Panc1 (cell line): ENCODE data around the gene SLC5A2. TPM values are rescaled to one million over a fixed set of nuclear protein-coding genes. Genes with fewer than 3 reads are reported as not detected.

Experiments
- ATAC-seq: fragments of 200-7000 bp; cut with Tn5 transposase; 2 replicates; pipeline ENCODE4 v1.9.1; 2020; ENCODE audit warnings: mild to moderate bottlenecking, moderate library complexity
- BruUV-seq: library from RNA; stranded (reverse); fragments of 400-500 nt; replicated peaks from 2 replicates; lab custom pipeline; 2021; lab: Mats Ljungman, UMichigan
- CTCF ChIA-PET: fragments of 300-600 bp; sonication (Branson Sonifier 250); formaldehyde crosslinking; loops from one replicate; lab custom pipeline; 2022; ENCODE audit warnings: antibody characterized with exemption; lab: Charles Lee
- POLR2A ChIA-PET: fragments of 300-600 bp; sonication (Branson Sonifier 250); formaldehyde crosslinking; loops from one replicate; lab custom pipeline; 2022; ENCODE audit warnings: antibody characterized with exemption; lab: Charles Lee
- DNase-seq: peaks from one replicate; pipeline ENCODE4 v3.0.0-alpha.2; 2010; ENCODE audit warnings: low read depth, low spot score
- H3K27ac ChIP-seq: 2 replicates; pipeline ENCODE4 v1.5.1; 2011; ENCODE audit warnings: mild to moderate bottlenecking, low read length, inconsistent platforms
- H3K27me3 ChIP-seq: fragments of 200-500 bp; sonication (Bioruptor generic); 2 replicates; pipeline ENCODE4 v1.6.0; 2014; ENCODE audit warnings: low read length, inconsistent platforms; ENCODE audit not compliant: control insufficient read depth, insufficient read depth
- H3K36me3 ChIP-seq: fragments of 200-500 bp; sonication (Bioruptor generic); 2 replicates; pipeline ENCODE4 v1.5.1; 2014; ENCODE audit warnings: inconsistent platforms, mild to moderate bottlenecking, low read length, moderate library complexity; ENCODE audit not compliant: control insufficient read depth, insufficient read depth
- H3K4me1 ChIP-seq: 2 replicates; pipeline ENCODE4 v1.5.1; 2011; ENCODE audit warnings: inconsistent platforms, mild to moderate bottlenecking, low read length, moderate library complexity; ENCODE audit not compliant: control insufficient read depth, insufficient read depth
- H3K4me3 ChIP-seq, 2 experiments: 2 replicates each; pipeline ENCODE4 v1.5.1; 2011 to 2012; ENCODE audit warnings: low read depth in 2 of 2, low read length in 2 of 2, mild to moderate bottlenecking in 2 of 2, inconsistent platforms in 1 of 2, moderate library complexity in 1 of 2
- H3K9me3 ChIP-seq: fragments of 200-500 bp; sonication (Bioruptor generic); 2 replicates; pipeline ENCODE4 v1.5.1; 2014; ENCODE audit warnings: low read depth, mild to moderate bottlenecking, inconsistent platforms, low read length, moderate library complexity; ENCODE audit not compliant: control insufficient read depth, insufficient read depth
- POLR2AphosphoS5 ChIP-seq: IDR thresholded peaks from 2 replicates; pipeline ENCODE4 v1.6.1; 2012; ENCODE audit warnings: mild to moderate bottlenecking, low read depth, low read length, moderate library complexity
- REST ChIP-seq, 2 experiments: IDR thresholded peaks; 2 replicates each; pipeline ENCODE4 v1.6.1; 2011 to 2012; ENCODE audit warnings: low read depth in 2 of 2, control low read depth in 1 of 2, low read length in 1 of 2, mild to moderate bottlenecking in 1 of 2, moderate library complexity in 1 of 2; ENCODE audit not compliant: insufficient read depth in 1 of 2
- SIN3A ChIP-seq: IDR thresholded peaks from 2 replicates; pipeline ENCODE4 v1.6.1; 2012; ENCODE audit warnings: low read depth, mild to moderate bottlenecking, low read length, moderate library complexity, borderline replicate concordance; ENCODE audit not compliant: insufficient read depth
- TCF7L2 ChIP-seq: IDR thresholded peaks from 2 replicates; pipeline ENCODE4 v1.6.1; 2011; ENCODE audit warnings: mild to moderate bottlenecking, low read depth, low read length, inconsistent platforms
- in situ Hi-C: cut with HindIII; loops from 2 replicates; pipeline ENCODE4 v1.10.0; 2016; ENCODE audit warnings: low sequenced_read_pairs, low pct_unique_long_range_greater_than_20kb
- intact Hi-C: fragments of 100-400 bp; cut with micrococcal nuclease; formaldehyde crosslinking; loops from one replicate; pipeline ENCODE4 v1.10.0; 2022; ENCODE audit not compliant: unreplicated experiment
- total RNA-seq: library from RNA; stranded (reverse); gene quantifications from one replicate; pipeline ENCODE4 v1.2.1, GENCODE V29; 2021; ENCODE audit not compliant: unreplicated experiment
- TF ChIP-seq, protein P1 (sequence below): fragments of 450-650 bp; IDR thresholded peaks from 2 replicates; pipeline ENCODE4 v1.5.1; 2017; ENCODE audit warnings: mild to moderate bottlenecking

Gene SLC5A2
- total RNA-seq, 1 experiment from 2014 or later = 0.15 TPM

DNA sequence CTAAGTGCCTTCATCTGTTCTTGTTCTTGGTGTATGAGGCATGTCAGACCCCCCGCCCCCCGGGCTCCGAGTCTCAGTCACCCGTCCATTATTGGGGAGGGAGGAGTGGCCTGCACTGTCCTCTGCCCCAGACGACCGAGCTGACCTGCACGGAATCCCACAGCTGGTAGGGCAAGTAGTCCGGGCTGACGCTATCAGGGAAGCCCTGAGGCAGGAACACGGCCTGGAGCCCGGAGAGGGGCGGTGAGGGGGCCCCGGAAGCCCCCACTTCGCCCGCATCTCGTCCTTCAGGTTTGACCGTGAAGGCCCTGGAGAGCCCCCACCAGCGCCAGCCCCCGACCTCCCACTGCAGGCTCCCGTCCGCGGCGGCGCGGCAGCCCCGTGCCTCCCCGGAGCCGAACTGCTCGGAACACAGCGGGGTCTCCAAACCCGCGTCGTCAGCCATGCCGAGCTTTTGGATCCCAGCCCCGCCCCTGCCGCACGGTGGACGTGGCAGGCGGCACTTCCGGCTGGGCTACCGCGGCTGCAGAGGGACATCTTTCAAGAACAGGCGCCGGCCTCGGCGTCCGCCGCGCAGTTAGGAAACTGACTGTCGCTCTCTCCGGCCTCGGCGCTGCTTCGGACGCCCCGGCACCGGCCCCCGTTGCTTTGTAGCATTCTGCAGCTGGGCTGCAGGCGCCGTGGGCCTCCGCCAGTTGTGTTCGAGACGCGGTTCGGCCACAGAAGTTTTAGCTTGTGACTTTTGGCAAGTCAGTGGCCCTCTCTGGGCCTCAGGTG is 25.2 kb downstream of the SLC5A2 start, which contains the start of gene RUSF1:
RUSF1 (minus strand) TSS at position 463 of the 777 bp plus-strand sequence; CDS start at position 445, 18 bp downstream.
- POLR2A ChIA-PET = no interaction called here
- no peaks in the 10 kb centered on the region for H3K9me3 ChIP-seq
- peak within 1 kb of the TSS; percentile 97 for H3K27ac ChIP-seq
- H3K4me1 ChIP-seq = peaks cover 15% of the 10 kb centered on the region
- H3K36me3 ChIP-seq = peaks cover 9% of the 10 kb centered on the region; the same call in 1 of the 2 replicates
- ATAC-seq (peak; percentile 97), DNase-seq (no peak)
- TF ChIP-seq SIN3A (peak; percentile 95; the same call in 1 of the 2 replicates), POLR2AphosphoS5 (peak; percentile 91)
- TF ChIP-seq, protein P1, sequence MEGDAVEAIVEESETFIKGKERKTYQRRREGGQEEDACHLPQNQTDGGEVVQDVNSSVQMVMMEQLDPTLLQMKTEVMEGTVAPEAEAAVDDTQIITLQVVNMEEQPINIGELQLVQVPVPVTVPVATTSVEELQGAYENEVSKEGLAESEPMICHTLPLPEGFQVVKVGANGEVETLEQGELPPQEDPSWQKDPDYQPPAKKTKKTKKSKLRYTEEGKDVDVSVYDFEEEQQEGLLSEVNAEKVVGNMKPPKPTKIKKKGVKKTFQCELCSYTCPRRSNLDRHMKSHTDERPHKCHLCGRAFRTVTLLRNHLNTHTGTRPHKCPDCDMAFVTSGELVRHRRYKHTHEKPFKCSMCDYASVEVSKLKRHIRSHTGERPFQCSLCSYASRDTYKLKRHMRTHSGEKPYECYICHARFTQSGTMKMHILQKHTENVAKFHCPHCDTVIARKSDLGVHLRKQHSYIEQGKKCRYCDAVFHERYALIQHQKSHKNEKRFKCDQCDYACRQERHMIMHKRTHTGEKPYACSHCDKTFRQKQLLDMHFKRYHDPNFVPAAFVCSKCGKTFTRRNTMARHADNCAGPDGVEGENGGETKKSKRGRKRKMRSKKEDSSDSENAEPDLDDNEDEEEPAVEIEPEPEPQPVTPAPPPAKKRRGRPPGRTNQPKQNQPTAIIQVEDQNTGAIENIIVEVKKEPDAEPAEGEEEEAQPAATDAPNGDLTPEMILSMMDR = no peak
- in situ Hi-C loops = no loop called here
- intact Hi-C loops = loop anchor here (5.0 kb wide), 1 partner anchor 189 kb away; no protein-coding TSS in a partner anchor
- CTCF ChIA-PET = no interaction called here
- no peaks in the 10 kb centered on the region for H3K27me3 ChIP-seq
- no TSS peak for BruUV-seq
- peak within 1 kb of the TSS; percentile 91 to 97 for H3K4me3 ChIP-seq

GRCh38 chr16:31508706-31509195 is 25.8 kb downstream of the SLC5A2 start:
- Histone ChIP-seq H3K27me3 (no peaks in the 10 kb centered on the region), H3K27ac (peak overlapping the region; percentile 97), H3K4me3 (peak overlapping the region; percentile 91 to 97), H3K36me3 (peaks cover 9% of the 10 kb centered on the region; the same call in 1 of the 2 replicates), H3K4me1 (peaks cover 15% of the 10 kb centered on the region), H3K9me3 (no peaks in the 10 kb centered on the region)
- DNase-seq (no peak), ATAC-seq (0 out of 2 replicates have a peak, but pooled peaks have one; percentile 3)
- intact Hi-C loops (loop anchor here (5.0 kb wide), 1 partner anchor 189 kb away; no protein-coding TSS in a partner anchor), in situ Hi-C loops (no loop called here)
- ChIA-PET CTCF (no interaction called here), POLR2A (no interaction called here)
- TF ChIP-seq SIN3A = no peak
- TF ChIP-seq POLR2AphosphoS5 = no peak
- TF ChIP-seq TCF7L2 = no peak
- TF ChIP-seq, protein P1 = no peak
- TF ChIP-seq REST (IDR thresholded peaks at IDR 0.05; ENCODE audit: insufficient read depth in 1 of 2, low read depth in 2 of 2, low read length in 1 of 2) = no peak
- no TSS peak for BruUV-seq
